Measurements from ENCODE around the gene TNFSF8.

TNFSF8 gene

GRCh38 chr9:114864471-114864870 lies 65.9 kb downstream of the TNFSF8 start:
- no peak for DNase-seq

- no peak for DNase-seq
These were observed 68.3 kb downstream of the TNFSF8 start for GRCh38 chr9:114861922-114862605.

- DNase-seq: no peak
These were observed 69.1 kb downstream of the TNFSF8 start for GRCh38 chr9:114861273-114861672.

- DNase-seq: no peak
These were observed 70.2 kb downstream of the TNFSF8 start for GRCh38 chr9:114860187-114860586.

GRCh38 chr9:114856942-114857315 lies 73.5 kb downstream of the TNFSF8 start:
- DNase-seq: no peak

GRCh38 chr9:114856215-114856941 lies 74.0 kb downstream of the TNFSF8 start:
- no peak for DNase-seq

GRCh38 chr9:114855488-114855887 lies 74.9 kb downstream of the TNFSF8 start:
- DNase-seq: no peak

- no peak for DNase-seq
These were observed 75.5 kb downstream of the TNFSF8 start for GRCh38 chr9:114854736-114855355.

GRCh38 chr9:114853071-114853855 lies 77.1 kb downstream of the TNFSF8 start:
- DNase-seq: no peak

- DNase-seq: no peak
These were observed 78.3 kb downstream of the TNFSF8 start for GRCh38 chr9:114852050-114852594.

- no peak for DNase-seq
These were observed 79.1 kb downstream of the TNFSF8 start for GRCh38 chr9:114851306-114851705.

All from NCI-H2081 (cell line).